ENCODE data around the gene KCNG1. TPM values are rescaled to one million over a fixed set of nuclear protein-coding genes. Genes with fewer than 3 reads are reported as not detected.
A peak's percentile ranks its signal among the peaks of the same experiment; 100 is the strongest.

KCNG1 gene
- total and polyA plus RNA-seq, 2 of the 13 experiments (the other 11 are each of a cell fraction or from before 2014, with no cell fraction given) = not detected

- TF ChIP-seq REST (IDR thresholded peaks at IDR 0.05; ENCODE audit: borderline replicate concordance in 1 of 2, low read depth in 1 of 2, low read length in 2 of 2) = no peak
- TF ChIP-seq ZNF224 (CRISPR knock-in tag; IDR thresholded peaks at IDR 0.05) = no peak
- TF ChIP-seq CC2D1A (CRISPR knock-in tag; IDR thresholded peaks at IDR 0.05) = 0 out of 2 replicates have a peak, but pooled peaks have one; percentile 72
- TF ChIP-seq, protein P1, sequence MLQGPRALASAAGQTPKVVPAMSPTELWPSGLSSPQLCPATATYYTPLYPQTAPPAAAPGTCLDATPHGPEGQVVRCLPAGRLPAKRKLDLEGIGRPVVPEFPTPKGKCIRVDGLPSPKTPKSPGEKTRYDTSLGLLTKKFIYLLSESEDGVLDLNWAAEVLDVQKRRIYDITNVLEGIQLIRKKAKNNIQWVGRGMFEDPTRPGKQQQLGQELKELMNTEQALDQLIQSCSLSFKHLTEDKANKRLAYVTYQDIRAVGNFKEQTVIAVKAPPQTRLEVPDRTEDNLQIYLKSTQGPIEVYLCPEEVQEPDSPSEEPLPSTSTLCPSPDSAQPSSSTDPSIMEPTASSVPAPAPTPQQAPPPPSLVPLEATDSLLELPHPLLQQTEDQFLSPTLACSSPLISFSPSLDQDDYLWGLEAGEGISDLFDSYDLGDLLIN (CRISPR knock-in tag; IDR thresholded peaks at IDR 0.05; ENCODE audit: borderline replicate concordance) = no peak; the same call in none of the 2 replicates
- TF ChIP-seq SAFB2 (CRISPR knock-in tag; IDR thresholded peaks at IDR 0.05; ENCODE audit: borderline replicate concordance, low read depth) = peak; percentile 66; the same call in 1 of the 2 replicates
- peak; percentile 38; the same call in 1 of the 2 replicates for TF ChIP-seq RARA (CRISPR knock-in tag; IDR thresholded peaks at IDR 0.05)
- peak; percentile 77; the same call in 1 of the 2 replicates for TF ChIP-seq EED (CRISPR knock-in tag; IDR thresholded peaks at IDR 0.05)
- no peak; the same call in 1 of the 2 replicates for TF ChIP-seq ZBTB42 (CRISPR knock-in tag; IDR thresholded peaks at IDR 0.05)
- TF ChIP-seq EHMT2 (IDR thresholded peaks at IDR 0.05; ENCODE audit: borderline replicate concordance, low read depth, low read length) = no peak; the same call in 1 of the 2 replicates
- TF ChIP-seq KDM3A (CRISPR knock-in tag; IDR thresholded peaks at IDR 0.05; ENCODE audit: low read depth) = no peak; the same call in 1 of the 2 replicates
- TF ChIP-seq GABPB1 (CRISPR knock-in tag; IDR thresholded peaks at IDR 0.05) = peak; percentile 95
- TF ChIP-seq SMAD3 (CRISPR knock-in tag; IDR thresholded peaks at IDR 0.05) = no peak
- TF ChIP-seq NFAT5 (CRISPR knock-in tag; IDR thresholded peaks at IDR 0.05) = peak; percentile 93
- TF ChIP-seq ARNT (IDR thresholded peaks at IDR 0.05) = no peak
- TF ChIP-seq SMAD9 (CRISPR knock-in tag; IDR thresholded peaks at IDR 0.05) = no peak; the same call in 1 of the 2 replicates
- no peak for TF ChIP-seq ZNF792 (CRISPR knock-in tag; IDR thresholded peaks at IDR 0.05)
- TF ChIP-seq ZNF557 (CRISPR knock-in tag; IDR thresholded peaks at IDR 0.05) = peak; percentile 92
- no peak for TF ChIP-seq ZNF296 (CRISPR knock-in tag; conservative IDR thresholded peaks at IDR 0.05)
These were observed 64.0 kb downstream of the KCNG1 start, which contains the start of gene MOCS3 (continued) for GRCh38 chr20:50958615-50959542.
